Cardiac fibroblast (primary cell): ENCODE data around the gene ABHD17C.

Experiments used
- DNase-seq, 2 donors: peaks; one replicate each; pipeline versions ENCODE4 v3.0.0 to v3.0.0-alpha.2; 2010; ENCODE audit warnings: low read depth in 2 of 2
- H3K4me3 ChIP-seq, 2 donors: replicated peaks in 1 of 2; 1 replicate in 1 of 2; 2 replicates in 1 of 2; pipeline ENCODE4 v1.5.1; 2011; ENCODE audit warnings: low read depth in 2 of 2, low read length in 2 of 2, mild to moderate bottlenecking in 2 of 2, moderate library complexity in 1 of 2
- TF ChIP-seq, protein P1 (sequence below): IDR thresholded peaks from one replicate; pipeline ENCODE4 v1.5.1; 2011; ENCODE audit warnings: low read depth, mild to moderate bottlenecking, low read length, inconsistent platforms

Gene ABHD17C

DNA sequence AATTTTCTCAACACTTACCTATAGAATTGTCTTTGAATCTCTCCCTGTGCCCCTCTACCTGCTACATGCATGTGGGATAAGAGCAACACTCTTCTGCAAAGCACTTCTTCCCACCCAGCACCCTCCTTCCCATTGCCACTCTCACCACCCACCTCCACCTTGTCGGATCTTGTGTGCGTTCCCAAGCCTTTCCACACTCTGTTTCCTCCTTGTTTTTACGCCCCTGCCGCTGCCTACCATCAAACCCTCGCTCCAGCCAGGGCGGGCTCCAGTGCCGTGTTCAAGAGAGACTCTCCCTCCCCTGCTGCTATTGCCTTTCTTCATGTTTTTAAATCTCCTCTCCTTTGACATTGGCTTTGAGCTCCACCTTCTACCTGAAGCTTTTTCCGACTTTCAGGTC, 40.2 kb downstream of the ABHD17C start:
- no peak for DNase-seq
- H3K4me3 ChIP-seq: no peak overlapping the region
- TF ChIP-seq, protein P1, sequence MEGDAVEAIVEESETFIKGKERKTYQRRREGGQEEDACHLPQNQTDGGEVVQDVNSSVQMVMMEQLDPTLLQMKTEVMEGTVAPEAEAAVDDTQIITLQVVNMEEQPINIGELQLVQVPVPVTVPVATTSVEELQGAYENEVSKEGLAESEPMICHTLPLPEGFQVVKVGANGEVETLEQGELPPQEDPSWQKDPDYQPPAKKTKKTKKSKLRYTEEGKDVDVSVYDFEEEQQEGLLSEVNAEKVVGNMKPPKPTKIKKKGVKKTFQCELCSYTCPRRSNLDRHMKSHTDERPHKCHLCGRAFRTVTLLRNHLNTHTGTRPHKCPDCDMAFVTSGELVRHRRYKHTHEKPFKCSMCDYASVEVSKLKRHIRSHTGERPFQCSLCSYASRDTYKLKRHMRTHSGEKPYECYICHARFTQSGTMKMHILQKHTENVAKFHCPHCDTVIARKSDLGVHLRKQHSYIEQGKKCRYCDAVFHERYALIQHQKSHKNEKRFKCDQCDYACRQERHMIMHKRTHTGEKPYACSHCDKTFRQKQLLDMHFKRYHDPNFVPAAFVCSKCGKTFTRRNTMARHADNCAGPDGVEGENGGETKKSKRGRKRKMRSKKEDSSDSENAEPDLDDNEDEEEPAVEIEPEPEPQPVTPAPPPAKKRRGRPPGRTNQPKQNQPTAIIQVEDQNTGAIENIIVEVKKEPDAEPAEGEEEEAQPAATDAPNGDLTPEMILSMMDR: no peak

DNA sequence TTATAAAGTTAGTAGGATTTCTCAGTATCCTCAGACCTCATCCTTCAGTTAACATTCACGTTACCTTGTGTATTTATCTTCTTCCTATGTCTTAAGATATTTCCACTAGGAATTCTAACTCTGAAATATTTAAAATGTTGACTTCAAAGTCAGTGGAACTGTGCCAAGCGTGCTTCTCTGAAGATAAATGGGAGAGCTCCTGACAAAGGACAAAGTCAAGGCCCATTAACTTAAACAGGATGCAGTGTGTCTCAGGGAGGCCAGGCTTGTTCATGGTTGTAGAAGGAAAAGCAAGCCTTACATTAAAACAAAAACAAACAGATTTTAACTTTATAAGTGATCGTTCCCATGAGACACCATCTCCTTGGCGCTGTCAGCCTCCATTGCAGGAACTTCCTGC, 41.5 kb downstream of the ABHD17C start:
- H3K4me3 ChIP-seq: no peak overlapping the region
- TF ChIP-seq, protein P1: no peak
- peak; percentile 10 to 35 for DNase-seq

DNA sequence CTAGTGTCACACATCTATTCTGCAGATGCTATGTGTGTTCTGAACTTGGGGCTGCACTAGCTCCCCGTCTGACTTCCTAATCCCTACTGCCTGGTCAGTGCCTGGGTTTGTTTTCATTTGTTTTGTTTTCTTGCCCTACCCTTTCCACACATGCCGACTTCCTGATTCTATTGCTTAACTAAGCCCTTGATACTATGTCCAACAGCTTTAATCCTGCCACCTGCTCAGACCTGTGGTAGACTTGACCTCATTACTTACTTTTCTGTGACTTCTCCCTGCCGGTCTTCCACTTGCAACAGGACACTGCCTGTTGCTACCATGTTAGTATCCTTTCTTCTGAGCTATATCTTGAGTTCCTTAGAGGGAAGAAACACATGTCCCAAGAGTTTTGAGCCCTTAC, 44.8 kb downstream of the ABHD17C start:
- TF ChIP-seq, protein P1: no peak
- DNase-seq: no peak
- no peak overlapping the region for H3K4me3 ChIP-seq

DNA sequence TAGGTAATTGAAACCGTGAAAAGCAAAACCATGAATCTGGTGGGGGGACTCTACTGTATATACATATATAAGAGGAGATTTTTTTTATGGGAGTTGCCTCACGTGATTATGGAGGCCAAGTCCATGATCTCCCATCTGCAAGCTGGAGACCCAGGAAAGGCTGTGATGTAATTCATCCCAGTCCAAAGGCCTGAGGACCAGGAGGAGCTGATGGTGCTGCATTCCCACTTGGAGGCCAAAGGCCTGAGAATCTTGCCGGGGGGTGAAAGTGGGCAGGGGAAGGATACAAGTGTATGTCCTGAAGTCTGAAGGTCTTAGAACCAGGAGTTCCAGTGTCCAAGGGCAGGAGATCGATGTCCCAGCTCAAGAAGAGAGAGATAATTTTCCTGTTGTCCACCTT, 47.0 kb downstream of the ABHD17C start:
- no peak for DNase-seq
- TF ChIP-seq, protein P1: no peak
- no peak overlapping the region for H3K4me3 ChIP-seq

DNA sequence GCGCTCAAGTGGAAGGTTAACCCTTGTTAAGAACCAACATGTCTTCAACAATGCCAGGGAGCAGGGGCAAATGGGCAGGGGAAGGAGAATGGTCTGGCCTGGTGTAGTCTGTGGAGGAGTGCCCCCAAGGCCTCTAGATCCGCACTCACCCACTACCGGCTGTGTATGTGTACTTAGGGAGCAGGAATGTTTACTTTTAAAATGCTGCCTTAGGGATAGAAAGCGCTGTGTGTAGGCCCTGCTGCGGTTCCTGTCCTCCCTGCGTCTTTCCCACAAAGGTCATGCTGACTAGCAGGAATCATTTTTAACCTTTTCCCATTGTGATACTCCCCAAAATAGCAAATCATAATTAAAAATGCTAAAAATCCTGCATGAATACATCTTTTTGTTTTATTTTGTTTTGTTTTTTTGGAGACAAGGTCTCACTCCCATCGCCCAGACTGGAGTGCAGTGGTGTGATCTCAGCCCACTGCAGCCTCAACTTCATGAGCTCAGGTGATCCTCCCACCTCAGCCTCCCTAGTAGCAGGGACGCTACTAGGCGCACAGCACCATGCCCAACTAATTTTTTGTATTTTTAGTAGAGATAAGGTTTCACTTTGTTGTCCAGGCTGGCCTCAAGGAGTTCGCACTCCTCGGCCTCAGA, 48.2 kb downstream of the ABHD17C start:
- no peak overlapping the region for H3K4me3 ChIP-seq
- TF ChIP-seq, protein P1: no peak
- DNase-seq: no peak

DNA sequence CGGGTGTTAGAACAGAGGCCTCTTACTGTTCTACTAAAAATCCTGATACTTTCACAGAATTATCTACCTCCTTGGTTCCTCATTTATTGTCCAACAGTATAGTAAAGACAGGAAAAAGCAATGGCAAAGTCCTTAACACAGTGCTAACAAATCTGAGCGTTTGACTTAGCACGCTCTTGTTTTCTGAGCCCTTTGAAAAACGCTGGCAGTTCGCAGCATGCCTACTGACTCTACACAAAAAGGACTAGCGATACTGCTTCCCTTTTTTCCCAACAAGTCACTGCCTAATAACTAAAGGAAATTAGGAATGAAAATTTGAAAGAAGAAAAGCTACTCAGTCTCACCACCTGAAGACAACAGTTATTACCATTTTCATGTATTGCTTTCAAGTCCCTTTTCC, 49.3 kb downstream of the ABHD17C start:
- H3K4me3 ChIP-seq: no peak overlapping the region
- no peak for DNase-seq
- TF ChIP-seq, protein P1: no peak

DNA sequence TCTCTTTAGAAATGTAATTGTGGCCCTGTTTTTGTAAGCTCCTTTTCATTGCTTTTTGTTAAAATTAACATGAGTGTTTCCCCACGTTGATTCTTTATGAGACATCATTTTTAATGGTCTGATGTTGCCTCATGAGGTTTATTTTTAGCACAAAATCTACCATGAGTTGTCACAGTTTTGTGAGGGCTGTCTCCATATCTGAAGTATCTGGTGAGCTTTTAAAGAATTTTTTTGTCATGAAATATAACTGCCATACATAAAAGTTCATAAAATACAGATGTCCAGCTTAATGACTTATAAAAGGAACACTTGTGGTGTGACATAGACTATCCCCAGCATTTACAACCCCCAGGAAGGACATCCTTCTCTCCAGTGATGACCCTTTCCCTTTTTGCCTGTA, 49.7 kb downstream of the ABHD17C start:
- peak; percentile 37 to 55 for DNase-seq
- no peak overlapping the region for H3K4me3 ChIP-seq
- TF ChIP-seq, protein P1: no peak
